ENCODE data around the gene HKDC1.
"Not testable (repeated sequence)": the region's sequence is repeated elsewhere in the genome, so short reads cannot be mapped to it uniquely, and the experiment has no call there.

HKDC1 gene, protein sequence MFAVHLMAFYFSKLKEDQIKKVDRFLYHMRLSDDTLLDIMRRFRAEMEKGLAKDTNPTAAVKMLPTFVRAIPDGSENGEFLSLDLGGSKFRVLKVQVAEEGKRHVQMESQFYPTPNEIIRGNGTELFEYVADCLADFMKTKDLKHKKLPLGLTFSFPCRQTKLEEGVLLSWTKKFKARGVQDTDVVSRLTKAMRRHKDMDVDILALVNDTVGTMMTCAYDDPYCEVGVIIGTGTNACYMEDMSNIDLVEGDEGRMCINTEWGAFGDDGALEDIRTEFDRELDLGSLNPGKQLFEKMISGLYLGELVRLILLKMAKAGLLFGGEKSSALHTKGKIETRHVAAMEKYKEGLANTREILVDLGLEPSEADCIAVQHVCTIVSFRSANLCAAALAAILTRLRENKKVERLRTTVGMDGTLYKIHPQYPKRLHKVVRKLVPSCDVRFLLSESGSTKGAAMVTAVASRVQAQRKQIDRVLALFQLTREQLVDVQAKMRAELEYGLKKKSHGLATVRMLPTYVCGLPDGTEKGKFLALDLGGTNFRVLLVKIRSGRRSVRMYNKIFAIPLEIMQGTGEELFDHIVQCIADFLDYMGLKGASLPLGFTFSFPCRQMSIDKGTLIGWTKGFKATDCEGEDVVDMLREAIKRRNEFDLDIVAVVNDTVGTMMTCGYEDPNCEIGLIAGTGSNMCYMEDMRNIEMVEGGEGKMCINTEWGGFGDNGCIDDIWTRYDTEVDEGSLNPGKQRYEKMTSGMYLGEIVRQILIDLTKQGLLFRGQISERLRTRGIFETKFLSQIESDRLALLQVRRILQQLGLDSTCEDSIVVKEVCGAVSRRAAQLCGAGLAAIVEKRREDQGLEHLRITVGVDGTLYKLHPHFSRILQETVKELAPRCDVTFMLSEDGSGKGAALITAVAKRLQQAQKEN

DNA sequence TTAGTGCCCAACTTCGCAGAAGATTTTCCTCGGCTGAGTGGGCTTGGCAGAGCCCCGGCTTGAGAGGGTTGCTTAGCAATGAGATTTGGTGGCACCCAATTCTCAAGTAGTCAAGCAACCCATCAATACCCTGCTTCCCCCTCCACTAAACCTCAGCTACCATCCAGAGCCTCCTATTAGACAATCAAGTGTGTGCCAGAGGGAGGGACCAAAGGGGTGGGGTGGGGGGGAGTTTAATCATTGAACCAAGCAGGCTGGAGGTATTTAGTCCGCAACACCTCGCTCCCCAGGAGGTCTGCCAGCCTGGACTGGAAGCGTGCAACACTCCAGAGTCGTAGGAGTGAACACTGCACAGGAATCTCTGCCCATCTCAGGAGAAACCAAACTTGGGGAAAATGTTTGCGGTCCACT, at the start of gene HKDC1:
HKDC1 (plus strand) TSS at position 292 of the 411 bp plus-strand sequence; CDS start at position 396, 104 bp downstream.
- no peak for DNase-seq

DNA sequence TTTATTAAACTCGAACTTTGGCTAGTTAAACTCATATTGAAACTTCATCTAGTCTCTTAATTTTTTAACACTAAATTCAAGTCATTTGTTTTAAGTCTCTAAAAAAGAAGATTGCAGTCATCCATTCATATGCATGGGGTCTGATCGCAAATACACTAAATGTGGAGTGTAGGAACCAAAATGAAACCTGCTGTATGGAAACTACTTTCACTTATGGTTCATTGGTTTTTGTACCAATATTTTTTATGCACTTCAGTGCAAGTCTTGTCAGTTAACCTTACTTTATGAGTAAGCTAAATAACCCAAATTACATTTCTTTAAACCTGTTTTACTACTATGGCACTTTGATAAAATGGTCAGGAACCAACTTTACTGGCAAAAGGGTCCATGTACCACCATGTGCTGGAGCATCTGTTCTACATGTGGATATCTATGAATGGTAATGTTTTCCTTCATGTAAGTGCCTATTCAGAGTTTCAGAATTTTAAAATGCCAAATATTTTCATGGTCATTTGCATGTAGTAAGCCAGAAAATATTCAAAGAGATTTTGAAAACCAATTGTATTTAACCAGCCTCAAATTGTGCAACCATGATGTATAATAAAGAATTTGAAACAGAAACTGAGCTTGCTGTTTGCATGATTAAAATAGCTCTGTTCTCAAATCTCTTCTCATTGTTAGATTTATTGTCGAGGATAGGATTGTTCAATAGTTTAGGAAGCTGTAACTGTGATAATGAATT, 47.7 kb upstream of the HKDC1 start:
- DNase-seq = no peak

DNA sequence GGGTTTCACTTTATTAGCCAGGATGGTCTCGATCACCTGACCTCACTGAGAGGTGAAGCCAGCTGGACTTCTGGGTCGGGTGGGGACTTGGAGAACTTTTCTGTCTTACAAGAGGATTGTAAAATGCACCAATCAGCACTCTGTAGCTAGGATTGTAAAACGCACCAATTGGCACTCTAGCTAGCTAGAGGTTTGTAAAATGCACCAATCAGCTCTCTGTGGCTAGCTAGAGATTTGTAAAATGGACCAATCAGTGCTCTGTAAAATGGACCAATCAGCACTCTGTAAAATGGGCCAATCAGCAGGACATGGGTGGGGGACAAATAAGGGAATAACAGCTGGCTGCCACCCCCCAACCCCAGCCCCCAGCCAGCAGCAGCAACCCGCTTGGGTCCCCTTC, 44.8 kb upstream of the HKDC1 start:
- not testable (repeated sequence) for DNase-seq

DNA sequence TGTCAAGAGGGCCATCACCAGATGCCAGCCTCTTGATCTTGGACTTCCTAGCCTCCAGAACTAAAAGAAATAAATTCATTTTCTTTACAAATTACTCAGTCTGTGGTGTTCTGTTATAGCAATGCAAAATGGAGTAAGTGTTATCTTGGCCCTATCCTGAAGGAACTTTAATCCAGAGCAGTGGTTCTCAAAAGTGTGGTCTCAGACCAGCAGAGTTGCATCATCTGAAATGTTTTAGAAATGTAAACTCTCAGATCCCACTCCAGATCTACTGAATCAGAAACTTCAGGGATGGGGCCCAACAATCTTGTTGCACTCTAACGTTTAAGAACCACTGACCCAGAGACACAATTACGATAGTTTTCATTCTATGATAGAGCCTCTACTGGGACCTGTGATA, 43.3 kb upstream of the HKDC1 start:
- DNase-seq = no peak

DNA sequence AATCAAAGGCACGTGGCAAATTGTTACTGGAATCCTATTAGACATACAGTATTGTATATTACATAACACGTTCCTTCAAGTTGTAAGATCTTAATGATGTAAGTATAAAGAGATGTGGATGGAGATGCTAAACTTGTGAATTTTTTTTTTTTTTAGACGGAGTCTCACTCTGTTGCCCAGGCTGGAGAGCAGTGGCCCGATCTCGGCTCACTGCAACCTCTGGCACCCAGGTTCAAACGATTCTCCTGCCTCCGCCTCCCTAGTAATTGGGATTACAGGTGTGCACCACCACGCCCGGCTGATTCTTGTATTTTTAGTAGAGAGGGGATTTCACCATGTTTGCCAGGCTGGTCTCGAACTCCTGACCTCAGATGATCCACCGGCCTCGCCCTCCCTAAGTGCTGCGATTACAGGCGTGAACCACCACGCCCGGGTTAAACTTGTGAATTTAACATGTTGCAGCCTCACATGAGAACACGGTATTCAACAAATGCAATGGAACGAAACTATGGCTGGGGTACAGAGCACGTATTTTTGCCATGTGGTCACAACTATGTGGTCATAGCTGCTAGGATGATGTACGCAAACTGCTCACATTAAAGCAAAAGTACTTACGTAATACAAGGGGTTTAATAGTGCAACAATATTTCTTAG, 40.9 kb upstream of the HKDC1 start:
- DNase-seq = no peak

DNA sequence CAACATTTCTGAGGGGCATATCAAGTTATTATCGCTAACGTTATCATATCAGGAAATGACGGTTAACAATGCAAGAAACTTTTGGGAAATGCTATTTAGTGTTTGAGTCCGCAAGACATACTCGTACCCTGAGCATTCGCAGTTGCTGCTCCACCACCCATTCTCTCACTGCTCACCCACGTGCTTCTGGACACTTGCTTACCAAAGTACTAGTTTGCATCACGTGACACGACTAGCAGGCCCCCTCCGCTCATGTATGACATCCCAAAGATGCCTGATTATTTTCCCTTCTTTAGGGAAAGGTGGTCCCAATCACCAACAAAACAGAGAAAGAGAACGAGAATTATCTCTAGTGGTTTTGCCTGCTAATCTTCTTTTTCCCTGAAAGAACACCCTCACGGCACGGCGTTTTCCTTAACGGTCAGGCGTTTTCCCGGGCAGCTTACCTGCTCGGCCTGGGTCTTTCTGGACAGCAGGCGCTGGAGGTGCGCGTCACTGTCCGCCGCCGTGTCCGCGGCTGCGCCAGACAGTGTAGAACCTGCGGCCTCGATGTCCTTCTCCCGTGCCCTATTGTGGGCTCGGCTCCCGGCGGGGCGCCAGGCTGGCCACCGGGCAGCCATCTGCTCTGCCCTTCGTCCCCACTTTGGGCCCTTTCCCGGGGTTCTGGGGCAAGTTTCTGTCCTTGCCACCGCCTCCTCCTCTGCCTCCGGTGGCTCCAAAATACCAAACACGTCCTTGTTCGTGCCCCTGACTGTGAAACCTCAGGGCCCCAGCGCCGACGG, 40.2 kb upstream of the HKDC1 start, which contains the start of gene SUPV3L1:
SUPV3L1 (plus strand) TSS at position 492 of the 782 bp plus-strand sequence; CDS start at position 550, 58 bp downstream.
- peak; percentile 86 for DNase-seq

DNA sequence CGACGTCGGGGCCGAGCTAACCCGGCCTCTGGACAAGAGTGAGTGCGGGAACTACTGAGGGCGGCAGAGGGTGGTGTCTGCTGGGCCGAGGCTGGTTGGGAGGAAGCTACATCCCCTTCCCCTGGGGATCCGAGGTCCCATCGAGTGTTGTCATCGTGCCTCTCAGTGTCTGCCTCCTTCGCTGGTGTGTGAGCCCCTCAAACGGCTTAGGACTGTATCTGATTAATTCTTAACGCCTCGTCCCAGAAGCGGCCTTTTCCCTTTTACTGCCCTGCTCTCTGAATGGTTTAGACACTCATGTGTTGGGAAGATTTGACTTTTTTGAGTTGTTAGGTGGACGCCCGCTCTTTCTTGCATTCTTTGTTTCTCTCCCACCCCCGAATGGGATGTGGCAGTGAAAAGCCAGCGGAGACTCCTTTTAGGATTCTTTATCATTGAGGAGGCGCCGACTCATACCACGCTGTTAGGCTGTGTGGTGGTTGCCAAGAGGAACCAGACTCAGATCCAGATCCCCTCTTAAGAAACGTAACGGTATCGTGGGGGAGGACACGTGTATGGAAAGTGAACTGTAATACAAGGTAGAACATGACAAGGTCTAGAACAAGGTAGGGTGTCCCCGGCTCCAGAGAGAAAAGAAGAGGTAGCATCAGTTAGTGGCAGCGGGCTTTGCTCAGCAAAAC, 39.5 kb upstream of the HKDC1 start:
- no peak for DNase-seq

DNA sequence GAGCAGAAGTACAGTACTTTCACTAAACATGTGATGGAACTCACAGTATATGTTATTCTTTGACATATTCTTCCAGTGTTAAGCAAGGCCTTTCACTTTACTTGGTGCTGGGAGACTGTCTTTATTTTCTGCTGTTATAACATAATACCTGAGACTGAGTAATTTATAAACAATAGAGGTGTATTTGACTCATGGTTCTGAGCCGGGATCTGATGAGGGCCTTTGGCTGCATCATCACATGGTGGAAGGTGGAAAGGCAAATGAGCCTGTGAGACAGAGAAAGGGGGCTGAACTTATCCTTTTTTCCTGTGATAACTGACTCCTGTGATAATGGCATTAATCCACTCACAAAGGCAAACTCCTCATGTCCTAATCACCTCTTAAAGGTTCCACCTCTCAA, 38.7 kb upstream of the HKDC1 start:
- no peak for DNase-seq

DNA sequence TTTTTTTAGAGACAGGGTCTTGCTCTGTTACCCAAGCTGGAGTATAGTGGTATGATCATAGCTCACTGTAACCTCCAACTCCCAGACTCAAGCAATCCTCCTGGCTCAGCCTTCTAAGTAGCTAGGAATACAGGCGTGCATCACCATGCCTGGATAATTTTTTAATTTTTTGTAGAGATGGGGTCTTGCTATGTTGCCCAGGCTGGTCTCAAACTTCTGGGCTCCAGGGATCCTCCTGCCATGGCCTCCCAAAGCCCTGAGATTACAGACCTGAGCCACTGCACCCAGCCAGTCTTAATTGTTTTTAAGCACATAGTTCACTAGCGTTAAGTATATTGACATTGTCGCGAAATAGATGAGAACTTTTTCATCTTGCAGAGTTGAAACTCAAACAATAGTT, 38.1 kb upstream of the HKDC1 start:
- no peak for DNase-seq

DNA sequence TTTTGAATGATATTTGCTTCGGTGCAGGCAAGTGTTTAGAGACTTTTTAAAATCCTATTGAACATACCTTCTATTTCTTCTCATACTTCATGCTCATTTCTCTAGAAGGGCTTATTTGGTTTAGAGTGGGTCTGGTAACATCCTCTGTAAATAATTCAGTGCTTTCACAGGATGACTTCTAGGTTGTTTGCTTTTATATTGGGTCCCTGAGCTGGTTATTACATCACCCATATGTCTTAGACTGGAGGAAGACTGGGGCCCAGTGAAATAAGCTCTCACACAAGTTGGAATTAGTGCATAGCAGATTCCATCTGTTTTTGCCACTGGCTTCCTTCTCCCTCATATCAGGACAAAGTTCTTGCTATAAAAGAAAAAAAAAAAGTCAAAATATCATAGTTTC, 33.6 kb upstream of the HKDC1 start:
- no peak for DNase-seq

DNA sequence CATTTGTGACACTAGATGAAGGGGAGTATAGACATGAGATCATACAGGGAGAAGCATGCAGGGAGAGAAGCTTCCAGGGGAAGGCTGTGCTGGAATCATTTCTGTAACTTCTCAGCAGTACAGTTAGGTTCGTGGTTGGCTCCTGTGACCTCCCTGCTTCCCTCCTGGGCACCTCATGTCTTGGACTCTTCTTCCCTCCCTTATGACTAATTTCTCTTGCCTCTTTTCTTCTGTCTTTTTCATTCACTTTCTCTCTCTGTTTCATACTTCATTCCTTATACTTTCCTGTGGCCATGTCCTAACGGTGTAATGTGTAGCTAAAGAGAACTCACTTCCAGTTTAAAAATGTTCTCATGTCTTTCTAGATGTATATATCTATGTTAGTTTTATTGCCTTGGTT, 19.1 kb upstream of the HKDC1 start:
- no peak for DNase-seq

DNA sequence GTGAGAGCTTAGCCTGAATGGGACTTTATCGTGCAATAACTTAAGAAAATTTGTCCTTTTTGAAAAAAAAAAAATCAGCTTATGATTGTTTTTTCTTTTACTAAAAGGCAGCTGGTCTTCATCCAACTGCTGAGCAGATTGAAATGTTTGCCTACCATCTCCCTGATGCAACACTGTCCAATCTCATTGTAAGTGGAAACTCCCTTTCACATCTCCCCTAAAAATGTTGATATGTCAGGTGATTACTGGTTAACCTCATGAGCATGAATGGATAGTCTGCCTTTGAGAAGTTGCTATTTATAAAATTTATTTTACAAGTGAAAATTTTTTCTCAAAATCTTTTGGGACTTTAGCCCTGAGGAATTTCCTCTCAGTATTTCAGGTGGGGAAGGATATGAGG, 17.8 kb upstream of the HKDC1 start:
- DNase-seq = no peak

DNA sequence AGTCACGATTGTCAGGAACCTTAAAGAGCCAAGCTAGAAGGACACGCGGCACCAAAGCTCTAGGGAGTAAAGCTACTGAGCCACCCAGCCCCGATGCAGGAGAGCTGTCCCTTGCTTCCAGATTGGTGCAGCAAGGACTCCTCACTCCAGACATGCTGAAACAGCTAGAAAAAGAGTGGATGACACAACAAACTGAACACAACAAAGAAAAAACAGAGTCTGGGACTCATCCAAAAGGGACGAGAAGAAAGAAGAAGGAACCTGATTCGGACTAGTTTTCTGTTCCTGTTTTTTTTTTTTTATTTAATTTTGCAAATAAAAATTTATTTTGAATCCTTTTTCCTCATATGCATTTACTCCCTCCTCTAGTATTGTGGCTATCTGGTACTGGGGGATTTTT, 11.4 kb upstream of the HKDC1 start:
- DNase-seq = no peak

DNA sequence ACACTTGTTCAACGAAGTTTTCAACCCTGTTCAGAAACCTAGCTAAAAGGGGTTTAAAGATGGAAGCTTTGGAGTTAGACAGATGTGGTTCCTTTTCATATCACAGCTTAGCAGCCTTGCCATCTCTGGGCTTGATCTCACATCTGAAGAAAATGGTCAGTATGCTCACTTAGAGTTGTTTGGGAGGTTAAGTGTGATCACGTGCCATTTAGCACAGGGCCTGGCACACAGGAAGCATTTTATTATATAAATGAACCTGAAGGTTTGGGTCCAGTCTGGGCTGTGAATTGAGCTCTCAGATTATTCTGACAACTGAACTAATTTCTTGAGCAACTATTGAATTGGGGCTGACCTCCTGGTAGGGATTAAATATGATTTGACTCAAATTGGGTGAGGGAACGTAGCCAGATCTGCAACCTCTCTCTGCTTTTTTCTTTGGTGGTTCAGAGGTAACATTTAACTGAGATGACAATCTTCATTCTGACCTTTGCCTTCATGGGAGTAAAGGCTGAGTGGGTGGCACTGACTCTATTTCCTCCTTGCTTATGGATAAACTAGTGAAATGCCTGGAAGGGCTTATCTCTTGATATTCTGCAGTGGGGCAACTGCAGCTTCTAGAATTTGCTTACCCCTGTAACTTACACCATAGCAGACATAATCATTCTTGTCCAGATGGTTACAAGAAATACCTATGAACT, 10.2 kb upstream of the HKDC1 start:
- DNase-seq = no peak

DNA sequence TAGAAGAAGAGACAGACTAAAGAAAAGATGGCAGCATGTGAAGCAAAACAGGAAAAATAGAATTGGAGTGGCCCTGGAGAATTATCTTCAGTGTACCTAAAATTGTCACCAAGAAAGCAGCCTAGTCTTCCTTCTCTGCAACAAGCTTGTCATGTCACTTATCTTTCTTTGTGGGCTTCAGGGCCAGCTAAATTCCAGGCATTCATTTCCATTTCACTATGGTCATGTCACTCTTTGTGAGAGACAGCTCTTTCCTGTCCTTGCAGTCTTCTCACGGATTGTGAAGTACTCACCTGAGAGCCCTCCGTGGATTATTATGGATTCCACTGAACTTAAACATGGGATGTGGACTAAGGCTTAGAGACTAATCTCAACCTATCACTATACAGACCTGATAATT, 9.0 kb upstream of the HKDC1 start:
- no peak for DNase-seq

DNA sequence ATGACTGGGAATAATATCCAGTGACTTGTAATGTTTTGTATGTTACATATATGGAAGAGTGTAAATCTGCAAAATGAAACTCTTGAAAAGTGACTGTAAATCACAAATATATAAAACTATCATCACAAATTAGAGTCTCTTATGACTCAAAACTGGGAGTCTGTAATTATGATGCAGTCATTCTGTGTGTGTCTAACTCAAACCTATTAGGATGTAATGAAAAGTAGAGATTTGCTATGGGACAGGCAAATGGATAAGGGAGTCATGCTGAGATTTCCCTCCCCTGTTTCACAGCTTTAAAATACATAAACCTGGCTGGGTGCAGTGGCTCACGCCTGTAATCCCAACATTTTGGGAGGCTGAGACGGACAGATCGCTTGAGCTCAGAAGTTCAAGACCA, 8.6 kb upstream of the HKDC1 start:
- DNase-seq = no peak

DNA sequence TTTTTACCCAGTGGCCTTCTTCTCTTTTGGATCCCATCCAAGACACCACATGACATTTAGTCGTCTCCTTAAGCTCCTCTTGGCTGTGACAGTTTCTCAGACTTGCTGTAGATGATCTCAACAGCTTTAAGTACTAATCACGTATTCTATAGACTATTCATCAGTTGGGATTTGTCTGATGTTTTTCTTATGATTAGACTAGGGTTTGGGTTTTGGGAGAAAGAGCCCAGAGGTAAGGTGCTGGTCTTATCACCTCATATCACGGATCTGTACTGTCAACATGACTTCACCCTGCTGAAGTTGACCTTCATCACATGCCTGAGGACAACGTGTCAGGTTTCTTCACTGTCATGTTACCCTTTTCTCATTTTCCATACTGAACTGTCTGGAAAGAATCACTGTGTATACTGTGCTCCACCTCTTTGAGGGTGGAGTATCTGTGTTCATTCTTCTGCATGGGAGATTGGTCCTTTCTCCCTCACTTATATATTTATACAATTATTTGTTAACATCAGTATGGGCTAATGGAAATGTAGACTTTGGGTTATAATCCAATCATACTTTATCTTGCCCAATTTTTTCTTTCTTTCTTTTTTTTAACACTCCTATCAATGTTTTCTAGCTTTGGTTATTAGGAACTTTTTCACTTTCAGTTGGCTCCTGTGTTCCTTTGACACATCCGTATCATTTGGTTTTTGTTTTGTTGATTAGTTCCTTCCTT, 6.4 kb upstream of the HKDC1 start:
- no peak for DNase-seq

DNA sequence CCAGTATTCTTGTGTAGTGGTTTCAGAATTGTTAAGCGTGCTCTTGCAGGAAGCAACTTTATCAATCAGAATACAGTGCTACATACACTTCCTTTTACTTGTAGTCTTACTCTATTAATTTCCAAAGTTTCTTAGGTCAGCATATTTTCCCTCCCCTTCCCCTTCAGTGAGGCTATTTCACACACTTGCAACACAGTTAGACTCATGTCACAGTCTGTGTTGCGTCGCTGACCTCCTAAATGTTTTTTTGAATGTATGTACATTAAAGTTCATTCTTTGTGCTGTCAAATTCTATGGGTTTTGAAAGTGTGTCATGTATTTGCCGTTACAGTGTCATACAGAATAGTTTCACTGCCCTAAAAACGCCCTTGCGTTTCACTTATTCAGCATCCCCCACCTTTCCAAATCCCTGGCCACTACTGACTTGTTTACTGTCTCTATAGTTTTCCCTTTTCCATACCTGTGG, 5.4 kb upstream of the HKDC1 start:
- no peak for DNase-seq

DNA sequence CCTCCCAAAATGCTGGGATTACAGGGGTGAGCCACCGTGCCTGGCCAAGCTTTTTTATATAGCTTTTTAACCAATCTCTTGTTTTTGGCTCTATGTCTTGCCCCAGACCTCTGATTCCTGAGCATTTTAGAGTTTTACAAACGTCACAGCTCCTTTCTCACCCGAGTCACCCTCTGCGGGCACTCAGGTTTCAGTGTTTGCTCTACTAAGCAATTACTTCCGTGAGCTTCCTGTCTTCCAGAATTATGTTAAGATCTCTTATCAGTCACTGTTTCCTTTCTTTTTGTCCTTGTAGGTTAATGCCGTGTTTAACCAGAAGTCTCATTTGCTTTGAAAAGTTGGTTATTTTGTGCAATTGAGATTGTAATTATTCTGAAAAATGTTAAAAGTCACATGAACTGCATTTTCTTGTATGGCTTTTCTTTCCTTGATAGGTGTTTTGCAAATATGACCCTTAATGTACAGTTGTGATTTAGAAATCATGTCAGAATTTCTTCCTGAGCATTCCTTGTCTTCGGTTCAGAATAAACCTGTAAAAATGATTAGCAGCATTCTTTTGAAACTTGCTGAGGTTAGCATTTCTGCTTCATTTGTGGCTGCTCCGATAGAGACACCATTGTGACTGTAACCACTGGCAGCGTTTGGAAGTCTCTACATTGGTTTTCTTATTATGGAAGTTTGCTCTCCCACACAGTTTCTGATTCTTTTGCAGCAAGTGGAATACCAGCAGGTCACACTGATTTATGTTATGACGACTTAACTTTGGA, 4.5 kb upstream of the HKDC1 start:
- no peak for DNase-seq
